ENCODE results near the gene RAP1GAP2.

GRCh38 chr17:2801841-2802240, 5.6 kb downstream of the RAP1GAP2 start:
- TF ChIP-seq CTCF (IDR thresholded peaks at IDR 0.05) (no peak), POLR2AphosphoS5 (IDR thresholded peaks at IDR 0.05) (no peak), EP300 (IDR thresholded peaks at IDR 0.05) (no peak), POLR2A (IDR thresholded peaks at IDR 0.05) (no peak)
